GM21825 (cell line): Measurements from ENCODE around the gene VRK2.

Experiments used
- ATAC-seq: cut with Tn5 transposase; IDR thresholded peaks from one replicate; pipeline ENCODE4 v1.9.1; 2021; ENCODE audit warnings: mild to moderate bottlenecking, moderate library complexity; ENCODE audit not compliant: unreplicated experiment

VRK2 gene

GRCh38 chr2:58046585-58047372, at the start of gene VRK2:
TSS of gene VRK2 (plus strand) at chr2:58046806. CDS start at chr2:58048832, 2,026 bp downstream.
- ATAC-seq, result peak; percentile 87

- ATAC-seq, result peak; percentile 70
Observed at GRCh38 chr2:58006256-58006951, 40.2 kb upstream of the VRK2 start.

GRCh38 chr2:58006952-58007284, 39.7 kb upstream of the VRK2 start:
- ATAC-seq, result no peak

GRCh38 chr2:58010599-58010998, 36.0 kb upstream of the VRK2 start:
- no peak for ATAC-seq

- peak; percentile 64 for ATAC-seq
Observed at GRCh38 chr2:58019229-58019628, 27.4 kb upstream of the VRK2 start.

- no peak for ATAC-seq
Observed at GRCh38 chr2:58025150-58025933, 21.3 kb upstream of the VRK2 start.

- no peak for ATAC-seq
Observed at GRCh38 chr2:58027029-58027428, 19.6 kb upstream of the VRK2 start.

- no peak for ATAC-seq
Observed at GRCh38 chr2:58030771-58031170, 15.8 kb upstream of the VRK2 start.

GRCh38 chr2:58032016-58032763, 14.4 kb upstream of the VRK2 start:
- peak; percentile 71 for ATAC-seq

- peak; percentile 15 for ATAC-seq
Observed at GRCh38 chr2:58032764-58033080, 13.9 kb upstream of the VRK2 start.

- no peak for ATAC-seq
Observed at GRCh38 chr2:58033530-58033929, 13.1 kb upstream of the VRK2 start.

GRCh38 chr2:58035352-58035751, 11.3 kb upstream of the VRK2 start:
- peak; percentile 49 for ATAC-seq

GRCh38 chr2:58039170-58039611, 7.4 kb upstream of the VRK2 start:
- ATAC-seq, result peak; percentile 78

- ATAC-seq, result no peak
Observed at GRCh38 chr2:58042486-58042970, 4.1 kb upstream of the VRK2 start.

- no peak for ATAC-seq
Observed at GRCh38 chr2:58044145-58044544, 2.5 kb upstream of the VRK2 start.

- no peak for ATAC-seq
Observed at GRCh38 chr2:58045580-58046334, 849 bp upstream of the VRK2 start.

- ATAC-seq, result peak; percentile 12
Observed at GRCh38 chr2:58046335-58046584, 346 bp upstream of the VRK2 start.

GRCh38 chr2:58047373-58047935, 848 bp downstream of the VRK2 start:
- ATAC-seq, result peak; percentile 39

- ATAC-seq, result no peak
Observed at GRCh38 chr2:58047961-58048360, 1.4 kb downstream of the VRK2 start.

GRCh38 chr2:58051445-58051844, 4.8 kb downstream of the VRK2 start:
- ATAC-seq, result no peak
